GM21447 (cell line): ENCODE results near the gene DDX27.
"Not testable (repeated sequence)": the region's sequence is repeated elsewhere in the genome, so short reads cannot be mapped to it uniquely, and the experiment has no call there.

Experiments
- ATAC-seq: cut with Tn5 transposase; IDR thresholded peaks from one replicate; pipeline ENCODE4 v1.9.1; 2021; ENCODE audit not compliant: unreplicated experiment

DDX27 gene, protein sequence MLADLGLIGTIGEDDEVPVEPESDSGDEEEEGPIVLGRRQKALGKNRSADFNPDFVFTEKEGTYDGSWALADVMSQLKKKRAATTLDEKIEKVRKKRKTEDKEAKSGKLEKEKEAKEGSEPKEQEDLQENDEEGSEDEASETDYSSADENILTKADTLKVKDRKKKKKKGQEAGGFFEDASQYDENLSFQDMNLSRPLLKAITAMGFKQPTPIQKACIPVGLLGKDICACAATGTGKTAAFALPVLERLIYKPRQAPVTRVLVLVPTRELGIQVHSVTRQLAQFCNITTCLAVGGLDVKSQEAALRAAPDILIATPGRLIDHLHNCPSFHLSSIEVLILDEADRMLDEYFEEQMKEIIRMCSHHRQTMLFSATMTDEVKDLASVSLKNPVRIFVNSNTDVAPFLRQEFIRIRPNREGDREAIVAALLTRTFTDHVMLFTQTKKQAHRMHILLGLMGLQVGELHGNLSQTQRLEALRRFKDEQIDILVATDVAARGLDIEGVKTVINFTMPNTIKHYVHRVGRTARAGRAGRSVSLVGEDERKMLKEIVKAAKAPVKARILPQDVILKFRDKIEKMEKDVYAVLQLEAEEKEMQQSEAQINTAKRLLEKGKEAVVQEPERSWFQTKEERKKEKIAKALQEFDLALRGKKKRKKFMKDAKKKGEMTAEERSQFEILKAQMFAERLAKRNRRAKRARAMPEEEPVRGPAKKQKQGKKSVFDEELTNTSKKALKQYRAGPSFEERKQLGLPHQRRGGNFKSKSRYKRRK

DNA sequence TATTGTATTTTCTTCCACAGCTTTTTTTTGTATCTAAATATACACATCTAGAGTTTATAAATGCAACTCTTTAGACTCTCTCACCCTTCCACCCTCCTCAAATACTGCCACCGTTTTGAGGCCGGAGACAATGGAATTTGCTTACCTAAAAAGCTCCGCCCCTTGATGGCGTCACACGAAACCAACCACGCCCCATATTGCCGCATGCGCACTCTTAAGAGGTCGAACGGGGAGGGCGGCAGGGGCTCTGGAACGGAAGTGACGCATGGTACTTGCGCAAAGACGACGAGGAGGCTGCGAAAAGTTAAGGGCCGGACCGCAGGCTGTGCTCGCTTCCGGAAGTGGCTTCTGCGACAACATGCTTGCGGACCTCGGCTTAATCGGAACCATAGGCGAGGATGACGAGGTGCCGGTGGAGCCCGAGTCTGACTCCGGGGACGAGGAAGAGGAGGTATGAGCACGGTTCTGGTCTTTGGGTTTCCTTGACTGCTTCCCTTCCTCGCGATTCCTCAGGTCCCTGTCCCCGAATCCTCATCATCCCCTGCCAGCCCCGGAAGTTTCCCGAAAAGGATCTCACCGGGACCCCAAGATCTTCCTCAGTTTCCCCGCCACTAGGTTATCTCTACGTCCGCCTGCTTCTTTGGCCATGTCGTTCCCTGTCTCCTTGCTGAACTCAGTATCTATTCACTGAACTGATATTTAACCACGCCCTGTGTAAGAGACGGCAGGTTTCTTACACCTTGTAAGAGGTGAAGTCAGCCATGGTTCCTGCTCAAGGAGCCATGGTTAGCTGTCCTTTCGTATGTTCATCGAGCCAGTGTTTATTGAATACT is at the start of gene DDX27:
Gene DDX27, plus strand, starts transcription at position 326 of the 833 bp plus-strand sequence. Its CDS starts 33 bp downstream, at position 359.
- peak; percentile 91 for ATAC-seq

DNA sequence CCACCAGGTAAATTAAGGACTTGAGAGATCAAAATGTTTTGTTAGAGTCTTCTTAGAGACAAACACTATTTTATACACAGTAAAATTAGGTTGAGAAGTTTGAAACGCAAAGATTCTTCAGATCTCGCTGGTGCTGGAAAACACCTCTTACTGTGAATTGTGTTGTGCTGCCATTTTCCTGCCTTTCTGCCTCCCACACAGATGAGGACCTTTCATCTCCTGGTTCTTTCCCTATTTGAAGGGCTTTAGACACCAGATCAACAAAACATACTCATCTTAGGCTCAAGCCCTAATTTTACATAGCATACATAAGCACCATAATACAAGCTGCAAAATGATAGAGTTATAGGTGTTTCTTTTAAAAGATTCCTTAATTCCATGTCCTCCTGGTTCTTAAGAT is 49.7 kb upstream of the DDX27 start:
- no peak for ATAC-seq

DNA sequence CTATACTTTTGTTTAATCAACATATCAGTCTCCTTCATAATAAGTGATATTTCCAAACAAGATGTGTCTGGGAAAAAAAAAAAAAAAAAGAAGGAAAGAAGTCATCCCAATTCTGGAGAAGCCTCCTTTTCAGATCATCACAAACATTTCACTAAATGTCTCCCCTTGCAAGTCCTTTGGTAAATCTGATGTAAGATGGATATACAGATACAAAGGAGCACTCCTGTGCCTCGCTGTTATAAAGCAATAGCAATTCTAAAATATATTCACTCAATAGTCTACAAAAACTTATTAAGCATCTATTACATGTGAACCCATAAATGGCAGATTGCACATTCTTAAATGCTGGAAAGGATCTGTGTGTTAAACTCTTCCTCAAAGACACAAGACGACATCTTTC is 48.5 kb upstream of the DDX27 start:
- no peak for ATAC-seq

DNA sequence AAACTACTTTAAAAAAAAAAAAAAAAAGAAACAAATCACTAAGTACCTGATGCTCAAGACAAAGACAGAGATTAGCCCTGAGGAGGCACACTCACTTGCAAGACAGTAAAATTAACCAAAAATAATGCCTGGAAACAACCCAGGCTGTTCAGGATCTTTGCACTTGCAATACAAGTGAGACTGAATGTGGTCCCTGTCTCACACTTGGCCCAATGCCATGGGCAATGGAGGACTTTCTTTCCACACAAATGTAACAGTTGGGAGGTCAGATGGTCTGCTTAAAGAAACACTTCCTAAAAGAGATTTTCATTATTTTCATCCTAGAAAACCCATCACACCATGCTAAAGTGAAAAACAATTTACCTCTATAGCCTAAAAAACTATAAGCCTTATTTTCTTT is 47.3 kb upstream of the DDX27 start:
- no peak for ATAC-seq

DNA sequence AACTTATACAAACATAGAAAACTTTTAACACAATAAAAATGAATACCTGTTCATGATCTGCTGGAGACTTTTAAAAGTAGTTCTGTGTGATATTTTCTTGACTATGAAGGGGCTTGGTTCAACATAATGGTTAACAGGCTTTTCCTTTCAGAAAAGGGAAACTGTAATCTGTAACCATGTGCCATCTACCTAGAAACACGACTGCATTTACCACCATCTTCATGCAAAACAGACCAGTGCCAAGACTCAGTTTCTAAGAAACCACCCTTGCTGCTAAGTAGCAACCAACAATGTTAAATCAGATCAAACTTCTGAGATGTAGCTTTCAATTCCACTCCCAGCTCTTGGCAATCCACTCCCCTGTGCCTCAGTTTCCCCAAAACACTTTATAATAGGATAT is 46.8 kb upstream of the DDX27 start:
- ATAC-seq, result no peak

DNA sequence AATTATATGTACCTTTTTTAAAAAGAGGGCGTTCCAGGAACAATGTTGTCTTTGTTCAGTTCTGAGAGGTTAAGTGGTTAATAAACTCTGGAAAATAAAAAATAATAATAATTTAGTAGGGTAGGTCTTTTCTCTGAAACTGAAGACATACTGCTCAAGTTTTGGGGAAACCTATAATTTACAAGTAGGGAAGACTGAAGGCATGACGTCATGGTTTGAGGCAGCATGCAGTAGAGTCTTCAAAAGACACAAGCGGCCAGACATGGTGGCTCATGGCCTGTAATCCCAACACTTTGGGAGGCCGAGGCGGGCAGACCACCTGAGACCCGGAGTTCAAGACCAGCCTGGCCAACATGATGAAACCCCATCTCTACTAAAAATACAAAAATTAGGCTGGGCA is 45.0 kb upstream of the DDX27 start:
- no peak for ATAC-seq

DNA sequence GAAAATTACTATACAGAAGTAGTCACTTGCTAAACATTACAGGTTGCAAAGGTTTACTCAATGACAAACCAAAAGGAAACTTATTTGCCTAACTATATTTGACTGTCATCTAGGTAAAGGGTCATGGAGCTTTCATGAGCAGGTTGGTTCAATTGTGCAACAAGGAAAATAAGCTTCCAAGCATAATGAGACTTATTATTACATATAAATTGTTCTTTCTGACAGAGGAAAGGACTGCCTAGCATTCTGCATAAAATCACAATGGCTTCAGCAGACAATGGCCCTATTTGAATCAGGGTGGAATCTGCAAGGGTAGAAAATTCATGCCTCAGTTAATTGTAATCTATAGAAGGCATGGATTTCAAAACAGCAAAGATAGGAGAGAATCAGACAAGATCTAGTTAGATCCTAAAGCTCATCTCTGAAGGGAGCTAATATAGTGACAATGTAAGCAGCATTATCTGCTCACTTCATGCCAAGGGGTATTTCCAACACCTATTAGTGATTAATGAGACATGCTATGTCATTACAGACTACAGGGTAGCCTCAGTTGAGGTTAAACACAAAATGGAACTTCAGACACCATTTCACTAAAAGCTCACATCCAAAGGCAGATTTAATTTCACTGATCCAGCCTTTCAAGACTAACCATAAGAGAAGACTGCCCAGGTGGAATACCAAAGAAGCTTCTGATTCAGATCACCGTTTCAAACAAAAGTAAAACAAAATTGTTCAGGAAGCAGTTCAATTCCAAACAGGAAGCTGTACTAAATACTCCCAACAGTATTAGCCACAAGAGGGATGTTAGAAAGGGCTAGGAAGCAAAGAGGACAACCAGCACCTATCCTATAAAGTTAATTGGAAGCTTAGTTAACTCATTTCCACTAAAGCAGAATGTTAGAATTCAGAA is 39.6 kb upstream of the DDX27 start:
- ATAC-seq, result peak; percentile 64

DNA sequence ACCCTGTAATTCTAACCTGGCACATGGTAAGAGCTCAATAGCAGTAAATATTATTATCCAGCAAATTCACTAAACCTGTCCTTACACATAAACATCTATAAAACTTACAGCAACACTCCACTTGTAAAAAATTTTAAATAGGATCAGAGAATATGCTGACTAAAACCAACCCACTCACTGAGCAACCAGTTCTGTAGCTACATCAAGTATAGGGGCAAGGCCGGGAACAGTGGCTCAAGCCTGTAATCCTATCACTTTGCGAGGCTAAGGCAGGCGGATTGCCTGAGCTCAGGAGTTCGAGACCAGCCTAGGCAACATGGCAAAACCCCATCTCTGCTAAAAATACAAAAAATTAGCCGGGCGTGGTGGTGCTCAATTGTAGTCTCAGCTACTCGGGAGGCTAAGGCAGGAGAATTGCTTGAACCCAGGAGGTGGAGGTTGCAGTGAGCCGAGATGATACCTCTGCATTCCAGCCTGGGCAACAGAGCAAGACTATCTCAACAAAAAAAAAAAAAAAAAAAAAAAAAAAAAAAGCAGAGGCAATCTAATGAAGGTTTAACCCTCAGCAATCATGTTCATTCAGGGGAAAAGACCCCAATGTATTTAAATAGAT is 37.8 kb upstream of the DDX27 start:
- no peak for ATAC-seq

DNA sequence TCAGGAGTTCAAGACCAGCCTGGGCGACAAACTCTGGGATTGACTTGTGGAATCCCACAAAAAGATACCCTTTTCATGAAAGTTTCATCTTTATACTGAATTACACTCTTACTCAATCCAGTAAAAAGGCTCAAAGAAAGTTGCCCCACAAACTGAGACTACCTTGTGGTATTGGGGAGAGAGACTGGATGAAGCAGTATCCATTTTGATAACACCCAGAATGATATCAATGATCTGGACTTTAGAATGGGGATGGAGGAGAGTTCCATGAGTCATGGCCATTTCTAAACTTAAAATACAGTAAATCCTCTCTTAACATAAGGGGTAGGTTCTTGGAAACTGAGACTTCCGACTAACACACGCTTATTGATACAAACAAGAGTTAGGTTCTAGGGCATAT is 35.8 kb upstream of the DDX27 start:
- ATAC-seq, result no peak

DNA sequence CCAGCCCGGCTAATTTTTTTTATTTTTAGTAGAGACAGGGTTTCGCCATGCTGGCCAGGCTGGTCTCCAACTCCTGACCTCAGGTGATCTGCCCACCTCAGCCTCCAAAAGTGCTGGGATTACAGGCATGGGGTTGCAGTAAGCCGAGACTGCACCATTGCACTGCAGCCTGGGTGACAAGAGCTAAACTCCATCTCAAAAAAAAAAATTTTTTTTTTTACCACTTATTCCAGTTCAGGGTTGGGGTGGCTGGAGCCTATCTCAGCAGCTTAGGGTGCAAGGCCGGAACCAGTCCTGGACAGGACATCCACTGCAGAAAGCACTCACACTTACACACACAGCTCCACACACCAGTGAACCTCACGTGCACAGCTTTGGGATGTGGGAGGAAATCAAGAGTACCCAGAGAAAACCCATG is 35.1 kb upstream of the DDX27 start:
- ATAC-seq, result not testable (repeated sequence)

DNA sequence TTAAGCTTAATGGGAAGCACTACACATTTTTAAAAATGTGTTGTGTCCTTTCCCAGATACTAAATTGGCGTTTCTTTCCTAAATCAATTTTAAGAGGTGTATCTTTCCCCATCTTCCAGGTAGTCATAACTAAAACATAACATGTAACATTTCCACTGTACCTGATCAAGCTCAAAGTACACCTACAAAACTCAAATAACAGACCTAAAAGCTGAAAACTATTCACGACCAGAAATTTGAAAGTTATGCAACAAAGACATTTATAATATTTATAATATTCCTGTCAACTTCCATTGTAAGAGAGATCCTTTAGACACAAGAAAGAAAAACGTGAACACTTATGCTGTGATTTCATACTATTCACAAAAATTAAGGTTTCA is 34.5 kb upstream of the DDX27 start:
- no peak for ATAC-seq

DNA sequence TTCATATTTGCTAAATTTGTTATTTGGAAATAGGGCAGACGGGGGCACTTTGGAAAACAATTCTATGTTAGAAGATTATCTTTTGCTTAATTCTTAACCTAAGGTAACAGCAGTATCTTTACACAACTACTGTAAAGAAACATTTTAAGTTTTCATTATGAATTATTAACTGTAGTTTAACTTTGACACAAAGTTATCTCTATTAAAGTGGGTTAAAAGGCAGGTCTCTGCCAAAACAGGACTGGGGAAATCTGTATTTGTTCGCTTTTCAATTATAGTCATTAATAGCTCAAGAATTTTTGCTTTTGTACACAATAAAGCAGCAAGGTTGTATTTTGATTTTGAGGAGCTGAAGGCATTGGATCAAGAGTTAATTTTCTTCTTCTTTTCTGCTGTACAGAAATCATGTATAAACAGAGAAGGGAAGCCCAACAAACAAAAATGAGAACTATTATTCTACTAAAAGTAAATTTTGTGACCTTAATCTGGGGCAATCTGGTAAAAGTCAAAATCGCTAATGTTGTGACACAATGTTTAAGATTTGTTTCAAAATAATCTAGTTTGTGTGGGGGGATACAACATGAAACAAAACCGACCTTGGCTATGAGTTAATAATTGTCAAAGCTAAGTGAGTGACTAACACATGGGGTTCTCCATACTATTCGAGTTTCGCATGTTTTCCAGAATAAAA is 34.0 kb upstream of the DDX27 start:
- no peak for ATAC-seq

DNA sequence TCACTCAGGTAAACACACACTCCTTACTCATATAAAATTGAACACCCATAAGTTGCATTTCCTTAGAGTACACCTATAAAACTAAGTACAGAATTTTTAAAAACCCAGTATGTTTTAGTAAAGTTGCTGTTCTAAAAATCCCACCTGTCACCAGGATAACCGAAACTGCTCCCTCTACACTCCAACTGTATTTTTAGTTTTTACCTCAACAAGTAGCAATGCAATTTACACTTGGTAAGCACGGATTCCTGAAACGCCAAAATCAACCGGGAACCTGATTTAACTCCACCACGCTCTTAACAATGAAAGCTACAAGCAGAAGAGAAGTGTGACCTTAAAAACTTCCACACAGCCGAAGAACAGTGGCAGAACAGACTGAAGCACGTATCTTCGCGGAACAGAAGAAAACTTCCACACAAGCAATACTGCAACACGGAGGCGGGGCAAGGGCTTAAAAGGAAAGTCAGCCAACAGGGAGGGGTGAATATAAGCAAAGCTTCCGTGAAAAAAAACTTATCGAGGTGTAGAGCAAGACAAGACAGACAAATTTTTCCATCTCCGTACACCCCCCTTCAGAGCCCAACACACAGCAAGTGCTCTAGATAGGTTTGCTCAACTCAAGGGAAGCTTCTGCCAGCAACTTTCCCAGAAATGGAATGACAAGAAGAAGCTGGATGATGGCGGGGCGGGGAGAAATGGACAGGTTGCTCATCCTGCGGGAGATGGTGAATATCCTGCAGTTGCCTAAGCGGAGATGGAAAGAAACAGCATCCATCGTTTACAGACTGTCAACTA is 32.5 kb upstream of the DDX27 start:
- peak; percentile 32 for ATAC-seq

DNA sequence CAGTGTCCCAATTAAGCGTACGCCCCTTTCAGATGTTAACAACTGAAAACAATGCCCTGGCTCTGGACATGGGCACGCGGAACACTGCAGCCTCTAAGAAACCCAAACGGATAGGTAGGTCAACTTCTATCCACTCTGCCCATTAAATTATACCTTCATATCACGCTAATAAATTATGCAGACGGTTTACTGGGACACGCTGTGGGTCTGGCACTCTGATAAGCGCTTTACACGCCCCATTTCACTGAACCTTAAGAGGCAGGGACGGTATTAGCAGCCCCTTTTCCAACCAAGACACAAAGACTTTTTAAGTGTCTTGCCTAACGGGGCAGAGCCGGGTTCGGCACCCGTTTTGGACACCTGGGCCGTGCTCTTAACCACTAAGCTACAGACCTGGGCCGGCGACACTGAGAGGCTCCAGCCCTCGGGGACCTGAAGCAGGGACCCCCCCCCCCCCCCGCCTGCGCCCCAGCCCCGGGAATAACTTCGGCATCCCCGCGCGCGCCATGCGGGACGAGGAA is 31.8 kb upstream of the DDX27 start:
- peak; percentile 5 for ATAC-seq

DNA sequence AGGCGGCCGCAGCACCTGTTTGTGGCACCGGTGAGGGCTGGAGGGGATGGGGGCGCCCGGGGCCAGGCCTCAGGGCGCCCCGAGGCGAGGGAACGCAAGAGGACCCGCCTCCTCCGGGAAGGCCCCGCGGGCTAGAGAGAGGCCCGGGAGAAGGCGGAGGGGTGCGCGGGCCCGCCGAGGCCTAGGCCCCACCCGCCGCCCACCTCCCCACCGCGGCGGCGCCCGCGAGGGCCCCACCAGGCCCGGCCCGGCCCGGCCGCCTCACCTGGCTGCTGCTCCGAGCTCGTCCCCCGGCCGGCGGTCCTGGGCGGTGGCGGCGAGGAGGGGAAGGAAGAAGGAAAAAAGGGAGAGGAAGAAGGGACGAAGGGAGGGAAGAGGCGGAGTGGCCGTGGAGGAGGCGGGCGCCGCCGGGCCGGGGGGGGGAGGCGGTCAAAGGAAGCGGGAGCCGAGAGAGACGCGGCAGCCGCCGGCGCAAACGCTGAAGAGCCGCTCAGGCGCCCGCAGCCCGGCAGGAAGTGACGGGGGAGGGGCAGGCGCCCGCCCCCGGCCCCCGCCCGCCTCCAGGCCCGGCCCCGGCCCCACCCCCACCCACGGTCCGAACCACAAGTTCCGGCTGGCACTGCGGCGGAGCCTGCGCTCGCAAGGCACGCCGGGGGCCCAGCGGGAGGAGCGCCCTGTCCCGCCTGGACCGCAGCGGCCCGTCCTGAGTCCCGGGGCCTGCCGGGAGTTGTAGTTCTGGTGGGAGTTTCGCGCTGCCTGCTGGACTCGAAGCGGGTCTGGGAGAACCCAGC is 31.2 kb upstream of the DDX27 start, which contains the start of gene STAU1:
Gene STAU1, minus strand, starts transcription at position 484 of the 791 bp plus-strand sequence. CDS start 22,133 bp downstream, outside the sequence.
- peak; percentile 88 for ATAC-seq

DNA sequence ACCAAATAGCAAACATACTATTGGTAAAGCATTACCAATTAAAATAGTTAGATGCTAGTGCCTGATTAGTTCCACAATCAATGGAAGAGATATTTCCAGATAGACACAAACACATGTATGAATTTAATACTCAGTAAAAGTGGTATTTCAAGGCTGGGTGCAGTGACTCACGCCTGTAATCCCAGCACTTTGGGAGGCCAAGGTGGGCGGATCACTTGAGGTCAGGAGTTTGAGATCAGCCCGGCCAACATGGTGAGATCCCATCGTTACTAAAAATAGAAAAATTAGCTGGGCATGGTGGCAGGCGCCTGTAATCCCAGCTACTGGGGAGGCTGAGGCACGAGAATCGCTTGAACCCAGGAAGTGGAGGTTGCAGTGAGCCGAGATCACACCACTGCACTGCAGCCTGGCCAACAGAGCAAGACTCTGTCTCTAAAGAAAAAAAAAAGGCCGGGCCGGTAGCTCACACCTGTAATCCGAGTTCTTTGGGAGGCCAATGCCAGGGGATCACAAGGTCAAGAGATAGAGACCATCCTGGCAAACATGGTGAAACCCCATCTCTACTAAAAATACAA is 26.2 kb upstream of the DDX27 start:
- ATAC-seq, result not testable (repeated sequence)

DNA sequence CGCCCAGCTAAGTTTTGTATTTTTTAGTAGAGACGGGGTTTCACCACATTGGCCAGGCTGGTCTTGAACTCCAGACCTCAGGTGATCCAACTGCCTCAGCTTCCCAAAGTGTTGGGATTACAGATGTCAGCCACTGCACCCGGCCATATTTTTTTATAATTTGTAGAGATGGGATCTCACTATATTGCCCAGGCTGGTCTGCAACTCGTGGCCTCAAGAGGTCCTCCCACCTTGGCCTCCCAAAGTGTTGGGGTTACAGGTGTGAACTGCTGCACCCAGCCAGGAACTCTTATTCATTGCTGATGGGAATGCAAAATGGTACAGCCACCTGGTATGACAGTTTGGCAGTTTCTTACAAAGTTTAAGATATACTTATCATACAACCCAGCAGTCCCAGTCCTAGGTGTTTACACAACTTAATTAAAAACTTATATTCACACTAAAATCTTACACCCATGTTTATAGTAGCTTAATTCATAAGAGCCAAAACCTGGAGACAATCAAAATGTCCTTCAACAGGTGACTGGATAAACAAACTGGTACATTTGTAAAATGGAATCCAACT is 19.4 kb upstream of the DDX27 start:
- no peak for ATAC-seq
